Endothelial cell of umbilical vein (primary cell): ENCODE results near the gene DNAJC9.

Source experiments
- CTCF ChIP-seq, 2 donors: IDR thresholded peaks; 1 replicate in 1 of 2; 2 replicates in 1 of 2; pipeline ENCODE4 v1.5.1; 2011; ENCODE audit warnings: low read length in 2 of 2, mild to moderate bottlenecking in 2 of 2, moderate library complexity in 2 of 2, control low read depth in 1 of 2, inconsistent platforms in 1 of 2, low read depth in 1 of 2; ENCODE audit not compliant: insufficient read depth in 1 of 2; ENCODE audit errors: extremely low read depth in 1 of 2
- EZH2 ChIP-seq: IDR thresholded peaks from 2 replicates; pipeline ENCODE4 v1.6.1; 2012; ENCODE audit warnings: borderline replicate concordance, low read depth, mild to moderate bottlenecking, moderate library complexity, low read length, inconsistent platforms; ENCODE audit not compliant: severe bottlenecking
- FOS ChIP-seq: IDR thresholded peaks from 2 replicates; pipeline ENCODE4 v1.6.1; 2011; ENCODE audit warnings: mild to moderate bottlenecking, low read length, moderate library complexity, borderline replicate concordance; ENCODE audit not compliant: insufficient read depth
- GATA2 ChIP-seq: IDR thresholded peaks from 2 replicates; pipeline ENCODE4 v1.7.0; 2011; ENCODE audit warnings: low read depth, mild to moderate bottlenecking, moderate library complexity, mixed read lengths, low read length; ENCODE audit not compliant: insufficient read length, insufficient read depth
- JUN ChIP-seq: IDR thresholded peaks from 2 replicates; pipeline ENCODE4 v1.6.1; 2011; ENCODE audit warnings: borderline replicate concordance, low read depth; ENCODE audit not compliant: insufficient read length, insufficient read depth
- MAX ChIP-seq: IDR thresholded peaks from 2 replicates; pipeline ENCODE4 v1.6.1; 2011; ENCODE audit not compliant: insufficient read depth, insufficient read length
- MYC ChIP-seq: IDR thresholded peaks from one replicate; pipeline ENCODE4 v1.6.1; 2011; ENCODE audit warnings: mild to moderate bottlenecking, low read depth, low read length
- POLR2A ChIP-seq: IDR thresholded peaks from 2 replicates; pipeline ENCODE4 v1.6.1; 2012; ENCODE audit warnings: low read depth, mild to moderate bottlenecking, control low read depth, low read length
- POLR2AphosphoS5 ChIP-seq: IDR thresholded peaks from 2 replicates; pipeline ENCODE4 v1.6.1; 2012; ENCODE audit warnings: low read depth, mild to moderate bottlenecking, control low read depth, low read length, moderate library complexity; ENCODE audit not compliant: insufficient read depth

- TF ChIP-seq MAX (no peak), CTCF (IDR thresholded peaks at IDR 0.05; ENCODE audit: extremely low read depth in 1 of 2, insufficient read depth in 1 of 2, low read depth in 1 of 2, low read length in 2 of 2) (no peak), POLR2A (no peak), EZH2 (no peak), MYC (no peak), POLR2AphosphoS5 (no peak), JUN (no peak), FOS (no peak), GATA2 (no peak)
Observed at GRCh38 chr10:73248259-73248724, 1.2 kb upstream of the DNAJC9 start.
